ENCODE measurements around the gene LRRC25.

Gene LRRC25

GRCh38 chr19:18435842-18436670, 38.6 kb upstream of the LRRC25 start:
- no peak for DNase-seq

DNA sequence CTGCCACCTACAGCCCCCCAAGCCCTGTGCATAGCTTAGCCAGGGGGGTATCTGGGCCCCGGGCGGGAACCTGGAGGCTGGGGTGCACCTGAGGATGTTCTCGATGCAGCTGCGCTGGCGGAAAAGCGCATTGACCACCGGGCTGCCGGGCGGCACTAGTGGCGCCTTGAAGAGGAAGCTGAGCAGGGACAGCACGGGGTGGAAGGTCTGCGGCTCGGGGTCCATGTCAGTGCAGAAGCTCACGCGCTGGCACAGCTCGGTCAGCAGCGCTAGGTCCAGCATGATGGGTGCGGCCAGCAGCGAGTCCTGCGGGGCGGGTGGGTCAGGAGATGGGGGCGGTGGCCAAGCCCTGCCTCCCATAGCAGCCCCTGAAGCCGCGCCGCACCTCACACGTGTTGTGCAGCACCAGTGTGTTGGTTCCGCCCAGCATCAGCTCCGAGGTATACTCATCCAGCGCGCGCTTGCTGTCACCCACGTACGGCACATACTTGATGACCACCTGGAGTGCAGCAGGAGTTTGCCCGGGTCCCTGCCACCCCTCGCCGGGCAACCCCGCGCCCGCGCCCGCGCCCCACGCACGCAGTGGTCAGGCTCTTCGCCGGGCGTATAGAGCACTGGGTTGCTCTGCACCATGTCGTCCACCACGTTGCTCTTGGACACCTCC, 37.9 kb upstream of the LRRC25 start:
- DNase-seq: no peak

DNA sequence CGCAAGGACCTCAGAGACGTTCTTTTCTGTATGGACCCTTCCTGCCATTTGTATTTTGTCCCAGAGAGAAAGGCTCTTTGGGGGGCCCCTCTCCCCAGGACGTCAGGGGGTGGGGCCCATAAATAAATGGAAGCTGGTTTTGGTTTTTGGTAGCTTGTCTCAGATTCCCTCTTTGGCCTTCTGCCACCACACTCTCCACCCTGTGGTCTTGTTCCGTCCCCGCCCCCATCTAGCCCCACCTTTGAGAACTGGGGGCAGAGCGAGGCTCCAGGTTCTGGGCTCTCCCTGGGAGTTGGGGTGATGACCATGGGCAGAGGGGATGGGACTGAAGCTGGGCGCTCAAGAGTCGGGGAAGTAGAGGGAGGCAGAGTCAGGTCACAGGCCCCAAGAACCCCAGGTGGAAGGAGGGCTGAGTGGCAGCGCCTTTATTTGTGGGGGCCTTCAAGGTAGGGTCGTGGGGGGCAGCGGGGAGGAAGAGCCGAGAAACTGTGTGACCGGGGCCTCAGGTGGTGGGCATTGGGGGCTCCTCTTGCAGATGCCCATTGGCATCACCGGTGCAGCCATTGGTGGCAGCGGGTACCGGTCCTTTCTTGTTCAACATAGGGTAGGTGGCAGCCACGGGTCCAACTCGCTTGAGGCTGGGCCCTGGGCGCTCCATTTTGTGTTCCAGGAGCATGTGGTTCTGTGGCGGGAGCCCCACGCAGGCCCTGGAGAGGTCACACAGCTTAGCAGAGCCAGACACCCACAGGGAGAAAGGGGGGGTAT, 37.2 kb upstream of the LRRC25 start:
- DNase-seq: no peak

DNA sequence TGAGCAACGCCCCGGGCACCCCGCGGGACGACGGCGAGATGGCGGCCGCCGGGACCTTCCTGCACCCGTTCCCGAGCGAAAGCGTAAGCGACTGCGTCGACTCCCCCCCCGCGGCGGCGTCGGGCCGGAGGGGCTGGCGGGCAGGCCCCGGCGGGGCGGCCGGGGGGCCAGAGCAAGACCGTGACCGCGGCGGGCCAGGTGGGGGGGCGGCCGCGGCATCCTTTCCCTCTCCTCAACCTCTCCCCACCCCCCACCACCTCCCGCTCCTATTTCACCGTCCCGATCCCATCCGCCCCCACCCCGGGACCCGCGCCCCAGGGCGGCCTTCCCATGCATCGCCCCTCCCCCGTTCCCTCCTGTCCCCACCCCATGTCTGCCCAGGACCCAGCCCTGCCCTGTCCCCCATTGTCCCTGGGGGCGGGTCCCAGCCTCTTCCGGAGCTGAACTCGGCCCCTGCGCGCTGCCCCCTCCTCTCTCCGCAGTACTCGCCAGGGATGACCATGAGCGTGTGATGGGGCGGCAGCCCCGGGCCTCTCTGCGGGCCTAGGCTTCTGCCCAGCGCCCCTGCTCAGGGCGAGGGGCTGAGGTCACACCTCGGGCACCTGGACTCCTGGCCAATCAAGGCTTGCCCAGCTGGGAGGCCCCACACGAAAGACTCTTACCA, 36.4 kb upstream of the LRRC25 start:
- no peak for DNase-seq

- DNase-seq: peak; percentile 43
These were observed 35.7 kb upstream of the LRRC25 start for GRCh38 chr19:18433015-18433691.

- no peak for DNase-seq
These were observed 35.0 kb upstream of the LRRC25 start for GRCh38 chr19:18432275-18433014.

DNA sequence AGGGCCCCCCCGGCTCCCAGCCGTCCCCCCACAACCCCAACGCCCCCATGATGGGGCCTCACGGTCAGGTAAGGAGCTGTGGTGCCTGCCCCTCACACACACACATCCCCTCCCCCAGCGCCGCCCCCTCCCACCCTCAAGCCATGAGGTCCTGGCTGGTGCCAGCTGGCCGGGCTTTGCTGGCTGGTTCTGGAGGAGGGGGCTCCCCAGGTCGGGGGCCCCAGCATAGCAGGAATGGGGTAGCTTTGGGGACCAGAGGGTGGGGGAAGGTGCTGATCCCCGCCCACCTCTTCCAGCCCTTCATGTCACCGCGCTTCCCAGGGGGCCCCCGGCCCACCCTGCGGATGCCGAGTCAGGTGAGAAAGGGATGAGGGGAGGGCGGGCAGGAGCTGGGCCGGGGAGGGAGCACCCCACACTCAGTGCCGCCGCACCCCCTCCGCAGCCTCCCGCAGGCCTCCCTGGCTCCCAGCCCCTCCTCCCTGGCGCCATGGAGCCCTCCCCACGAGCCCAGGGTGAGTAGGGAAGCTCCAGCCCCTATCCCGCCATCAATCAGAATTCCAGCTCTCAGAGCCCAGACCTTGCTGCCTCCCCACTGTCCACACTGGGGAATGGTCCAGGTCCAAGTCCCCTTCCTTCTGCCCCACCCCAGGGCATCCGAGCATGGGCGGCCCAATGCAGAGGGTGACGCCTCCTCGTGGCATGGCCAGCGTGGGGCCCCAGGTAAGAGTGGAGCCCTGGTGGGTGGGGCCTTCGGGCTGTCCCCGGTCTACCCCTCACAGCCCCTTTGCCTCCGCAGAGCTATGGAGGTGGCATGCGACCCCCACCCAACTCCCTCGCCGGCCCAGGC, 34.2 kb upstream of the LRRC25 start:
- DNase-seq: no peak

- DNase-seq: no peak
These were observed 33.2 kb upstream of the LRRC25 start for GRCh38 chr19:18430417-18431144.

- peak; percentile 51 for DNase-seq
These were observed 32.4 kb upstream of the LRRC25 start for GRCh38 chr19:18429717-18430416.

- DNase-seq: peak; percentile 92
These were observed 31.6 kb upstream of the LRRC25 start for GRCh38 chr19:18428787-18429674.

- no peak for DNase-seq
These were observed 30.9 kb upstream of the LRRC25 start for GRCh38 chr19:18428173-18428786.

- no peak for DNase-seq
These were observed 30.3 kb upstream of the LRRC25 start for GRCh38 chr19:18427743-18428113.

DNA sequence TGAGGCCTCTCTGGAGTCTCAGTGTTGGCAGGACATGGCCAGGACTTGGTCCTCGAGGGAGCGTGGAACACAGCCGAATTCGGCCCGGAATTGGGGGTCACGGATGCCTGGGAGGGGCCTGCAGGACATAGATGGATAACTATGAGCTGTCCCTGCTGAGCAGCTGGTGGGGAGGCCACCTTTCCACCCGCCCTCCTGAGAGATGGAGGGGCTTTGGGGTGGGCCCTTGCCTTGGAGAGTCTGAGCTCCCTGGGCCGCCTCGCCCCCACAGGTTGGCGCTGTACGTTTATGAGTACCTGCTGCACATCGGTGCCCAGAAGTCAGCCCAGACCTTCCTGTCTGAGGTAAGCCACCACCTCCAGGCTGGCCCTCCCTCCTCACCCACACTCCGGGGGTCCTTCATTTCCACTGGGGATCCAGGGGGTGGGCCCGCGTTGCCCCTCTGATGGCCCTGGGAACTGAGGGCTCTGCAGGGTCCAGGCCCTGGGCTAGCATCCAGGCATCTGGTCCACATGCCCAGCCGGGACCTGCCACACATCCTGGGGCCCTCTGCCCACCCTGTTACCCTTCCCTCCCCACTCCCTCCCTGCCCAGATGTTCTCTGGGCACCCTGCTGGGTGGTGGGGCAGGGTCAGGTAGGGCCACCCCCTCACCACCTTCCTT, 29.8 kb upstream of the LRRC25 start:
- no peak for DNase-seq

GRCh38 chr19:18426416-18426767, 29.0 kb upstream of the LRRC25 start:
- DNase-seq: no peak

GRCh38 chr19:18425515-18426415, 28.3 kb upstream of the LRRC25 start:
- no peak for DNase-seq

- DNase-seq: no peak
These were observed 27.6 kb upstream of the LRRC25 start for GRCh38 chr19:18424890-18425514.
